GM19351 (cell line): Measurements from ENCODE around the gene LRIG1.

Experiments
- ATAC-seq: cut with Tn5 transposase; IDR thresholded peaks from one replicate; pipeline ENCODE4 v1.9.1; 2021; ENCODE audit warnings: mild to moderate bottlenecking, moderate library complexity; ENCODE audit not compliant: unreplicated experiment

Gene LRIG1

DNA sequence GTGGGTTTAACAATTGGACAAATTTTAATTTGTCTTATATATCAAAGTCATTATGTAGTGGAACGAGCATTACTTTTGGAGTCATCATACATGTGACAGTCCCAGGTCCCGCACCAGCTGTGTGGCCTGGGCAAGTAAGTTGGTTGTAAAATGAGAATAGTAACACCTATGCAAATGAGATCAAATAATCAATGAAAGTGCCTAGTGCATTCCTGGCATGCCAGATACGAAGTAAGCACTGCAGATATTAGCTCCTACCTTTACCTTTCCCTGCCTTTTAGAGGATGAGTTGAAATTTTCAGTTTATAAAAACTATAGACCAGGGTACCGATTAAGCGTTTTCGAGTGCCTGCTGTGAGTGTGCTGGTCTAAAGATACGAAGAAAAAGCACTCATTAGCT, 134.1 kb downstream of the LRIG1 start:
- ATAC-seq: no peak

DNA sequence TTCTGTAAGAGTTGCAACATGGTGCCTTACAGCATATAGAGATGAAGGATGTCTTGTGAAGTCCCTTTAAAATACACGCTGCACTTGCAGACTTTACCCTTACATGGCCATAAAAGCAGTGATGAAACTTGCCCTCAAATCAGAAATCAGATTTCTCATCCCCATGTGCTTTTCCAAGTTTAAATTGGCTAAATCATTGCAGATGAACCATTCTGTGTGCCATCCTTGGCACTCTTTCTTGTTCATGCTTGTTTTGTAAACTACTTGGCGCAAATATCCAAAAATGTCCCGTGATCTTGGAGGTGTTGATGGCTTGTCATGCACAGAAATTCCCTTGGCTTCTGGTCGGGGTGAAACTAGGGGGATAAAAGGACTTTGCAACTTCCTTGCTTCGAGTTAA, 135.7 kb downstream of the LRIG1 start:
- no peak for ATAC-seq

DNA sequence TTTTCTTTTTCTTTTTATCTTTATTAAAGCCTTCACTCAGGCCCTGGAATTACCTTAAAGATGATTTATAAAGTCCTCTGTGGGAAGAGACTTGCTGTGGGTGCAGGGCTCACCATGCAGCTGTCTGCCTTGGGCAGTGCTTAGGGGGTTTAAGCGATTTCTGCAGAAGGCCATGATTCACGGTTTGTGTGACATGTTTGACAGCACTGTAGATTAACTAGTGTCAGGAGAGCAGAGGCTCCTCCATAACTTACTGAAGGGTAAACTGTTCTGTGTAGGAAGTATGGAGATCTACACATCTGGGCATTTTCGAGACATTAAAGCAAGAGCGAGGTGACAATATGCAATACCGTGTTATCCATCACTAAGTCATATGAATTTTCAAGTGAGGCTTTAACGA, 137.7 kb downstream of the LRIG1 start:
- no peak for ATAC-seq

DNA sequence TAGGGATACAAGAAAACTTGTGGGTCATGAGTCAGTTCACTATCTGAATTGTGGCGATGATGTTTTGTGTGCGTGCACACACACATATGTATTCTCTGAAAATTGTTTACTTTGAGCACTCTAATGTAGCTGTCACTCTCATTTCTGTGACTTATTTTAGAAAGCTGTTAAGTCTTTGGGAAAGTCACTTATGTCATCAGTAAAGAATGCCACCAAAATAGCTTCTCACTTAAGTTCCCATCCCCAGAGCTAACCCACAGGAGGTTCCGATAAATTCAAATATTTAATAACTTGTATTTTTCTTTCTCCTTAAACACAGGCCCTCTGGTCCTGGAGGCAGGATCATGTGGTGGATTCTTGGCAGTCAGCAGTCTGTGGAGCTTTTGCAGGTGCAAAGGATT, 138.3 kb downstream of the LRIG1 start:
- ATAC-seq: no peak

DNA sequence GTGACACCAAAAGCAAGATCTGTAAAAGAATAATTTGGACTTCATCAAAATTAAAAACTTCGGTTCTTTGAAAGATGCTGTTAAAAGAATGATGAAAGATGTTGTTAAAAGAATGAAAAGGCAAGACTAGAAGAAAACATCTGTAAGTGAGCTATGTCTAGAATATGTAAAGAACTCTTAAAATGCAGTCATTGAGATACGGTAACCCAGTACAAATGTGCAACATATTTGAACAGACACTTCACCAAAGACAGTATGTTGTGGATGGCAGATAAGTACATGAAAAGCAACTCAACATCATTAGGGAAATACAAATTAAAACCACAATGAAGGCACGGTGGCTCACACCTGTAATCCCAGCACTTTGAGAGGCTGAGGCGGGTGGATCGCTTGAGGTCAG, 139.5 kb downstream of the LRIG1 start:
- ATAC-seq: no peak

DNA sequence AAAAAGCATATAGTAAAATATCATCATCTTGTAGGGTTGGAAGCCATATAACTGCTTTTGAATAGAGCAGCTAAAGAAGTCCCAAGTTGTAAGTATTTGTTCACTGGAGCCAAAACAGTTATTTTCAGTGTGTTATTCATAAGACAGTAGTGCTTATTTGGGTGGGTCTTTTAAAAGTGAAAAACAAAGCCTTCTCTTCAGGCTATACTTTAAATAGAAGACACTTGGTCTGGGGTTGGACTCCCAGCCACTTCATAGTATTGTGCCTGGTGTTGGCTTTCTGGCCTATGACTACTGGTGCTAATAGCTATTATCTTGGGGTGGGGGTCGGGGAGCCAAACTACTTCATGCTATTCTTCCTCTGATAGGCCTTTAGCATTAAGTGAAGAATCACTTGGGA, 144.8 kb downstream of the LRIG1 start:
- ATAC-seq: no peak

DNA sequence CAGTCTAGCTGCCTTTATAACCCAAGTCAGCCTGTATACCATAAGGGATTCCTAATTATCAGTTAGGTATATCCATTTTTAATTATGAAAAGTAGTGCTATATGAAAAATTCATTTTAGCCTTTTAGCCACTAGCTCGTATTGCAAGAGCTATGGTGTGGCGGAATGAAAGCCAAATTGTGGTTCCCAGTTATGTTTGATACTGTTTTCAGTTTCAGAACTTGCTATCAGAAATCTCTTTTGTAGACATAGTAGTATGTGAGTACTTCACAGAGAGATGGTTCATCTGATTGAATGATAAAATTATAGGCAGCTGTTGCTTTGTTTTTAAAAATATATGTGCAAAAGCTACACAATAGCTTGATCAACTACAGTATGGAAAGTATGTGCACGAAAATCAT, 145.4 kb downstream of the LRIG1 start:
- ATAC-seq: peak; percentile 92

DNA sequence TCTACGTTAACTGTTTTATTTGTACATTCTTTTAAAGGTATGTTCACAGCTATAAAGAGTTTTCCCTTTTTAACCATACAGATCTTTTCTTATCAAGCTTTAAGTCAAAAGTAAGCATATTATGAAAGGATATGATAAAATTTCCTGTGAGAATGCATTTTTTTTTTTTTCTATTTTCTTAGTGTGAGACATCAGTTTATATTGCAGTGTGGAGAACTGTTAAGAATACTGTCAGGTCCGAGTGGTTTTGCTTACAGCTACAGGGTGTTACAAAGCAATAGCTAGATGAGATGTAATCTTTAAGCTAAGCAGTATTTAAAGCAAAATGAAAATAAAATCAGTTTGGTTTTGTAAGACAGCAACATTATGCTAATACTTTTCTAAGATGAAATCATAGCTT, 146.8 kb downstream of the LRIG1 start:
- ATAC-seq: no peak

DNA sequence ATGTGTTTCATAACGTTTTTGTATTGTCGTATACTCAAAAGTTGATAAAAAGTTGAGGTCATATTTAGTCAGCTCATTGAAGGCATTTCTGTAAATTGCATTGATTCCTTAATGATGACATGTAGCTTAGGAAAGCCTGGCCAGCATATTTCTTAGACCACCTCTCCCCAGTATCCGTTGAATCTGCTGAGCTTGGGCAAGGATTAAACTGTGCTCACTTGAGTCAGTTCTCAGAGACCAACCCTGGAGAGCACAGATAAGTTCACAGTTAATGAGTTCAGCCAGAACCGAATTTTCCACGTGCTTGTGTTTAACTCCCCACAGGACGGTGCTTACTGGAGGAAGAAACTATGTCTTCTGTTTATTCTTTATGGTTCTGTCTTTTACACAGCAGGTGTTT, 147.3 kb downstream of the LRIG1 start:
- ATAC-seq: no peak

DNA sequence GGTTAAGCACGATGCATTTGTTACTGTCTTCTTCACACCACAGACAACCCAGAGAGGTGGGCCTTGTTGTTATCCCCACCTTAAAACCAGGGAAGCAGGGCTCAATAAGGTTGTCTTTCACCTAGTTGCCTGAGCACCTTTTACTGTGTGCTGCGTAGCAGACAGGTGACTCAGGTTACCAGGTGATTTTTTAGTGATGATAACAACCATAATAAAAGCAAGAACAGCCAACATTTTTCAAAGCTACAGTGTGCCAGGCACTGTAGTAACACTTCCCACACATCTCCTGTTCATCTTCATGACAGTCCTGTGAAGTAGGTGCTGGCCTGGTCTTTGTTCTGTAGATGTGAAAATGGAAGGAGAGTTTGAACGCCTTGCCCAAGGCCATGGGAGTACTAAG, 147.8 kb downstream of the LRIG1 start:
- ATAC-seq: no peak

DNA sequence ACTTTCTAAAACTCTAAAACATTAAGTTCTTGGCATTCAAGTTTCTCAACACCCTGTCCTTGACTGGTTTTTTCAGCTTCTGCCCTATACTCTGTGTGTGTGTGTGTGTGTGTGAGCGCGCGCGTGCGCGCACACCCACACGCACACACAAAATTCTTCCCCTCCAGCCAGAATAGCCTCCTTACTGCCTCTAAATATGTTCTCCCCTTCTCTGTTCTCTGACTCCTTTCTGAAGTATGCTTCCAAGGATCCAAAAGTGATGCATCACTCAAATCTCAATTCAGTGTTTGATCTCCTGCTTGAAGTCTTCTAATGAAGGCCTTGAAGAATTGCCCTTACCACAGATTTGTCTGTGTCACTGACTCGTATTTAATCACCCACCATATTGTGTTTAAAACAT, 150.2 kb downstream of the LRIG1 start:
- no peak for ATAC-seq

DNA sequence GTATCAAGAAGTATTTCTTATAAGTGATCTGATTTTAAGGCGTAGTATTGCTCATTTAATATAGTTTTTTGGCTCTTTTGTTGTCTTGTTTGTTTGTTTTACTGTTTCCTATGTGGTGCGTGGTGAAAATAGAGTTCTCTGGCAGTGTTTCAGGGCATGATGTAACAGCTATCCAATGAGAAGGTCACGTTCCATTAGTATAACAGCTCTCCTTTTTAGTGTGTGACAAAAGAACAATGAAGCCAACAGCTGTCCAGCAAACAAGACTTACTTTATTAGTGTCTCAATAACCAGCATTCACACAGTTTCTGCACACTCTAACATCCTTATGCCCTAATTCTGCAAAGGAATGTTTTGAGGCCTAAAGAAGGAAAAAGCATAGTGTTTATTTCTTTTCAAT, 152.1 kb downstream of the LRIG1 start:
- ATAC-seq: no peak

DNA sequence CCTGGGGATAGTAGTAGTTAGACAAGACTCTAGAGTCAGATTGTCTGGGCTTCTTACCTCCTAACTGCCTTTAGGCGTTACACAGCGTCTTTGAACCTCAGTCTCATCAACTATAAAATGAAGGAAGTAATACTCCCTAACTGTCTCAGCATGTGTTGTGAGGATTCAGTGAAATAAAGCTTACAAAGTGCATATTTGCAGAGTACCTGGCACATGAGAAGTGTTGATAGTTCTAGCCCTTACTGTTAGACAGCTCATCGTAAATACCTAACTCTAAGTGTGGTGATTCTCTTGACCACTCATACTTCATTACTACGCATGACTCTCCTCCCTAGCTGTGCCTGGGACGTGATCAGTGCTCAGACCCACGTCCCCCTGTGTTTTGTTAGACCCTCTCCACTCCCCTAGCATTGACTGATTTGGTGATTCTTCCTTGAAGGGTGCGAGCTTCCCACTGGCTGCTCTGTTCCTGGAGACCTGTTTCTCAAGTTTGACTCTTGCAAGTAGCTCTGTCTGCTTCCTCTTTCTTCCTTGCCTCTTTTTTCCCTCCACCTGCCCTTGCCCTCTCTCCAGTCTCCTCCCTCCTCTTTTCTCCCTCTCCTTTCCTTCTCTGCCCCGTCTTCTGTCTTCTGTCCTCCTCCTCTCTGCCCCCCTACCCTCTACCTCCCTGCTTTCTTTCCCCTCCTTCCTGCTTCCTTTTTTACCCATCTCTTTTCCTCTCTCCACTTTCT, 155.8 kb downstream of the LRIG1 start:
- no peak for ATAC-seq

DNA sequence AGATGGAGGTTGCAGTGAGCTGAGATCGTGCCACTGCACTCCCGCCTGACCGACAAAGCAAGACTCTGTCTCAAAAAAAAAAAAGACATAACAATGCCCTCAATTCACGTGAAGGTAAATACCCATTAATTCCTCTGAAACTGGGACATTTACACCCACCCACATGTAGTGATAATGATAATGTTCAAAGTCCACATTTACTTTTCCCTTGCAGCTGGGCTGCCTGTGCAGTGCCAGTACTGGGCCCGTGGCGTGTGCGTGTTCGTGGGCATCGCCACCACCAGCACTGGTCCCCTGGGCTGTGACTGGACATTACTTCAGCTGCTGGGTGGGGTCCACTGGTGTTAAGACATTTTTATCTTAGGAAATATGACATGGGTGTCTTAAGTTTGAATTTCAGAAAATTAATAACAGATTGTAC, 156.4 kb downstream of the LRIG1 start:
- no peak for ATAC-seq

DNA sequence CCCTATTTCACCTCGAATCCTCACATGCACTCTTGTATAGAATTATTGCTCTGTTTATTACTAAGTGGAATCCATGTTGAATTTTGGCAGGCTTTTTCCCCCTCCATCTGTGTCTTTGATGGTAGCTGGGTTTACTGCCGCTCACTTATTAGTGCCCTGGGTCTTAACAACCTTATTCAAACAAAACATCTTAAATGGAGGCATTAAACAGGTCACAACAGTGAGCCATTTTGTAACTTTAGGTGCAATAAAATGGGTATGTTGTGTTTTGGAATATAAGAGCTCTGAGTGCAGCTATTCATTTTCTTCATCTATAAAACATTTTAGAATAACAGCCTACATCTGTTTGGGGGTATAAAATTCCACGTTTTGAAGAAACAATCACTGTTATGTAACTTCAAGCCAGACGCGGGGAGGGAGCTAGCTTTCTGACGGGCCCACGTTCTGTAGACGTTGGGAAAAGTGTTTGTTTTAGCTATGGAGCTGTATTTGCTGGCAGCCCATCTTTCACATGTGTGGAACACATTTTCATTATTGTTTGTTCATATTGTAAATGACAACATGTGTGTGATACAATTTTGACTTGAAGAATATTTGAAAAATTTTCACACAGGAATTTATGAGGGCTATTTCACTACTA, 158.0 kb downstream of the LRIG1 start:
- no peak for ATAC-seq

DNA sequence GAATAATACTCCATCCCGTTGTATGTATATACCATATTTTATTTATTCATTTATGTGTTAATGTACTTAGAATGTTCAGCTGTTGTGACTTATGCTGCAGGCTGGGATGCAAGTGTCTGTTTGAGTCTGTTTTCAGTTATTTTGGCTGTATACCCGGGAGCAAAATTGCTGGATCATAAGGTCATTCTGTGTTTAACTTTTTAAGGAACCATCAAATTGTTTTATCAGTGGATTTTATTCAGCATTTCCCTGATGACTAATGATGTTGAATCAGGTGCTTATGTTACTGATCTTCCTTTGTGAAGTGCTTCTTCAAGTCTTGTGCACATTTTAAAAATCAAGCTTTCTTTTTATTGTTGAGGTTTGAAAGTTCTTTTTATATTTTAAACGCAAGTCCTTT, 161.9 kb downstream of the LRIG1 start:
- no peak for ATAC-seq

DNA sequence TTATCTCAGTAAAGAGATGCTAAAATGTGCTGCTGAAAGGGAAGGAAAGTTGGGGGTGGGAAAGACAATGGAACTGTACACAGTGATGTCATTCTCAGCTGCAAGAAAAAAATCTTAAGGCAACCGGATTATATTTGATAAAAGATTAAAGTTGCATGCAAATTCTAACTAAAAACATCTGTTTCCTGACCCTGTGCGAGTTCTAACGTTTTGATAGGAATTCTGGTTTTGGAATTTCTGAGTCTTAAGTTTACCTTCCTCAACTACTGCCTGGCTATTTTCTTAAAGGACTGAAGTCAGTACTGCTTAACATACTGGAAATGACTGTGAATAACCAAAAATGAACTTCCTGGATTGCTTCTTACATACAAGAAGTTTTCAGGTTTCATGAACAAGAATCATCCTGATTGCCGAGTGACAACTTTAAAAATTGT, 164.5 kb downstream of the LRIG1 start:
- ATAC-seq: no peak

DNA sequence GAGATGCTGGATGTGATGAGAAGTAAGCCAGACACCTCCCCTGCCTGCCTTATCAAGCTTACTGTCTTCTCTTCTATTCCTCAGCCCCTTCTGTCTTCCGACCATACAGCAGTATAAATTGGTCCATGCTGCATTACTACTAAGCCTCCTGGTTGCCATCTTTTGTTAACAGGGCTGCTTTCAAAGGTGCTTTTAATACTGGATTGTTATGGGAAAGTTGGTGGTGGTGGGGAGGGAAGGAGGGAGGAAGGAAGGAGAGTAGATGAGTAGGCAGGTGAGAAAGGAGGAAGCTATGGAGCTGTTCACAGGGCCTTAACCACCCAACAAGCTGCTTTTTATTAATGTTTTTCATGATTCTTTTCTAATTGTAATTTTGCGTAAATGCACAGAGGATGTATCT, 165.2 kb downstream of the LRIG1 start:
- no peak for ATAC-seq
